GM12865 (cell line): Measurements from ENCODE around the gene HNRNPD.
"Not testable (repeated sequence)": the region's sequence is repeated elsewhere in the genome, so short reads cannot be mapped to it uniquely, and the experiment has no call there.

Experiments
- DNase-seq: peaks from one replicate; pipeline ENCODE4 v3.0.0; 2010; ENCODE audit warnings: low read depth
- H3K4me3 ChIP-seq: 2 replicates; pipeline ENCODE4 v1.5.1; 2011; ENCODE audit warnings: mild to moderate bottlenecking, low read depth, low read length, control low read depth
- CTCF ChIP-seq: IDR thresholded peaks from 2 replicates; pipeline ENCODE4 v1.5.1; 2011; ENCODE audit warnings: low read length, control low read depth, low read depth, inconsistent platforms; ENCODE audit not compliant: insufficient read depth; ENCODE audit errors: missing control alignments

The HNRNPD gene

GRCh38 chr4:82372517-82373485 is 990 bp downstream of the HNRNPD start:
- no peak for TF ChIP-seq CTCF
- DNase-seq = peak; percentile 90

GRCh38 chr4:82371497-82371896 is 2.3 kb downstream of the HNRNPD start:
- H3K4me3 ChIP-seq = peak overlapping the region; percentile 92
- no peak for TF ChIP-seq CTCF
- DNase-seq = no peak

More at GRCh38 chr4:82372517-82373485, 990 bp downstream of the HNRNPD start:
- peak overlapping the region; percentile 92 for H3K4me3 ChIP-seq

- DNase-seq = no peak
- no peak for TF ChIP-seq CTCF
- H3K4me3 ChIP-seq = no peak overlapping the region
Measured at GRCh38 chr4:82367438-82368097, 6.2 kb downstream of the HNRNPD start.

- H3K4me3 ChIP-seq, DNase-seq: not testable (repeated sequence)
Measured at GRCh38 chr4:82366431-82366830, 7.4 kb downstream of the HNRNPD start.

- no peak for DNase-seq
- H3K4me3 ChIP-seq = no peak overlapping the region
- no peak for TF ChIP-seq CTCF
Measured at GRCh38 chr4:82363896-82364487, 9.8 kb downstream of the HNRNPD start.

- H3K4me3 ChIP-seq = no peak overlapping the region
- no peak for DNase-seq
- TF ChIP-seq CTCF = no peak
Measured at GRCh38 chr4:82362565-82362964, 11.2 kb downstream of the HNRNPD start.
